ENCODE measurements around the gene CST7. TPM values are rescaled to one million over a fixed set of nuclear protein-coding genes. Genes with fewer than 3 reads are reported as not detected.

Gene CST7
- total and polyA plus RNA-seq, 3 donors from 2014 or later: 0.56 to 4.1 TPM; not detected in 1

- no peaks in the 10 kb centered on the region for H3K36me3 ChIP-seq (ENCODE audit: low read depth, missing control alignments)
- no peak overlapping the region for H3K4me3 ChIP-seq
- no peaks in the 10 kb centered on the region for H3K9me3 ChIP-seq
- H3K4me1 ChIP-seq: peaks cover 10% of the 10 kb centered on the region
- H3K27ac ChIP-seq: no peak overlapping the region
- no peak for DNase-seq
- WGBS, 2 donors: 87 to 90% methylated on average over 12 to 14 of the region's 14 CpGs
- no peaks in the 10 kb centered on the region for H3K27me3 ChIP-seq
- intact Hi-C loops (cut with DNase I; ENCODE audit: low total_unique reads): no loop called here
- TF ChIP-seq CTCF (IDR thresholded peaks at IDR 0.05) (no peak), POLR2A (IDR thresholded peaks at IDR 0.05) (no peak)
Measured at GRCh38 chr20:24914388-24915241, 34.5 kb upstream of the CST7 start.

- TF ChIP-seq POLR2A (IDR thresholded peaks at IDR 0.05) (no peak), CTCF (IDR thresholded peaks at IDR 0.05) (no peak)
- intact Hi-C loops (cut with DNase I; ENCODE audit: low total_unique reads): no loop called here
- Histone ChIP-seq H3K4me1 (peaks cover 10% of the 10 kb centered on the region), H3K9me3 (no peaks in the 10 kb centered on the region), H3K36me3 (ENCODE audit: low read depth, missing control alignments) (no peaks in the 10 kb centered on the region), H3K27me3 (no peaks in the 10 kb centered on the region), H3K27ac (no peak overlapping the region), H3K4me3 (no peak overlapping the region)
- DNase-seq: no peak
- WGBS, 2 donors: 86 to 97% methylated on average over 8 to 9 of the region's 9 CpGs
Measured at GRCh38 chr20:24915440-24915839, 33.6 kb upstream of the CST7 start.

- Histone ChIP-seq H3K9me3 (no peaks in the 10 kb centered on the region), H3K27ac (no peak overlapping the region), H3K4me1 (peaks cover 10% of the 10 kb centered on the region), H3K4me3 (no peak overlapping the region), H3K36me3 (ENCODE audit: low read depth, missing control alignments) (no peaks in the 10 kb centered on the region), H3K27me3 (no peaks in the 10 kb centered on the region)
- WGBS, 2 donors: 96 to 97% methylated on average over 4 to 7 of the region's 7 CpGs
- intact Hi-C loops (cut with DNase I; ENCODE audit: low total_unique reads): no loop called here
- no peak for DNase-seq
- TF ChIP-seq CTCF (IDR thresholded peaks at IDR 0.05) (no peak), POLR2A (IDR thresholded peaks at IDR 0.05) (no peak)
Measured at GRCh38 chr20:24915892-24916291, 33.2 kb upstream of the CST7 start.

GRCh38 chr20:24916412-24916811 lies 32.7 kb upstream of the CST7 start:
- no peaks in the 10 kb centered on the region for H3K27me3 ChIP-seq
- 90 to 94% methylated on average over 1 of the region's 1 CpG for WGBS, 2 donors
- no peak for DNase-seq
- no peaks in the 10 kb centered on the region for H3K36me3 ChIP-seq (ENCODE audit: low read depth, missing control alignments)
- peaks cover 10% of the 10 kb centered on the region for H3K4me1 ChIP-seq
- intact Hi-C loops (cut with DNase I; ENCODE audit: low total_unique reads): no loop called here
- no peak overlapping the region for H3K27ac ChIP-seq
- H3K4me3 ChIP-seq: no peak overlapping the region
- TF ChIP-seq POLR2A (IDR thresholded peaks at IDR 0.05): no peak
- no peaks in the 10 kb centered on the region for H3K9me3 ChIP-seq

- Histone ChIP-seq H3K4me3 (no peak overlapping the region), H3K36me3 (ENCODE audit: low read depth, missing control alignments) (no peaks in the 10 kb centered on the region), H3K9me3 (no peaks in the 10 kb centered on the region), H3K4me1 (peaks cover 10% of the 10 kb centered on the region), H3K27ac (no peak overlapping the region), H3K27me3 (no peaks in the 10 kb centered on the region)
- TF ChIP-seq CTCF (IDR thresholded peaks at IDR 0.05): no peak
- TF ChIP-seq POLR2A (IDR thresholded peaks at IDR 0.05): no peak
- 83 to 98% methylated on average over 7 of the region's 7 CpGs for WGBS, 2 donors
- intact Hi-C loops (cut with DNase I; ENCODE audit: low total_unique reads): no loop called here
- DNase-seq: no peak
Measured at GRCh38 chr20:24917056-24917455, 32.0 kb upstream of the CST7 start.

Measured in testis (tissue), 3 donors.